ENCODE data around the gene CDRT15L2.
"Not testable (repeated sequence)": the region's sequence is repeated elsewhere in the genome, so short reads cannot be mapped to it uniquely, and the experiment has no call there.

Gene CDRT15L2

GRCh38 chr17:20559018-20559417 is 20.5 kb upstream of the CDRT15L2 start:
- H3F3A ChIP-seq (ENCODE audit: low read depth); H3K4me1 ChIP-seq (ENCODE audit: insufficient read depth, low read length, poor library complexity, severe bottlenecking); H3K9ac ChIP-seq (ENCODE audit: low read depth, low read length, poor library complexity, severe bottlenecking); H4K20me1 ChIP-seq (ENCODE audit: insufficient read depth, low read length, poor library complexity, severe bottlenecking); H3K36me3 ChIP-seq (ENCODE audit: insufficient read depth, low read length); H3K9me2 ChIP-seq (replicated peaks; ENCODE audit: low read depth, low read length); H3K4me3 ChIP-seq (ENCODE audit: low read length, poor library complexity, severe bottlenecking); H3K27me3 ChIP-seq (ENCODE audit: insufficient read depth, low read length, poor library complexity, severe bottlenecking); H2AFZ ChIP-seq (ENCODE audit: low read length); H3K9me3 ChIP-seq (ENCODE audit: insufficient read depth, low read depth, low read length); H3K79me2 ChIP-seq (ENCODE audit: insufficient read depth, low read length); H3K4me2 ChIP-seq (ENCODE audit: low read depth, low read length, poor library complexity, severe bottlenecking): not testable (repeated sequence)

DNA sequence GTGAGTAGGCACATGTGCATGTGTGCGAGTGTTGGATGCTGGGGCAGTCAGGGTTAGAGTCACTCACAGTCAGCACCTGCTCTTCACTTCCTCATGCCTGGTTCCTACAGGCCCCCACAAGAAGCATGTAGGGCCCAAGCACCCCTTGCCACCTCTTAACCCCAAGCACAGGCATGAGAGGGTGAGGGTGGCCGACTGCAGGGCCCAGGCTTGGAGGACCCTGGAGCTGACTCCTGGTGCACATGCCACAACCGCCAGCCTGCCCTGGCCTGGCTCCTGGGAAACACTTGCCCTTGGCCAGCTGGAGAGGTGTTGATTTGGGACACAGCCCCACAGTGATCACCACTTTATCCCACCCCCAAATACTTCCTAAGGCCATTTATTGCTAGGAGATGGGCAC is 16.9 kb upstream of the CDRT15L2 start:
- TF ChIP-seq, protein P1, sequence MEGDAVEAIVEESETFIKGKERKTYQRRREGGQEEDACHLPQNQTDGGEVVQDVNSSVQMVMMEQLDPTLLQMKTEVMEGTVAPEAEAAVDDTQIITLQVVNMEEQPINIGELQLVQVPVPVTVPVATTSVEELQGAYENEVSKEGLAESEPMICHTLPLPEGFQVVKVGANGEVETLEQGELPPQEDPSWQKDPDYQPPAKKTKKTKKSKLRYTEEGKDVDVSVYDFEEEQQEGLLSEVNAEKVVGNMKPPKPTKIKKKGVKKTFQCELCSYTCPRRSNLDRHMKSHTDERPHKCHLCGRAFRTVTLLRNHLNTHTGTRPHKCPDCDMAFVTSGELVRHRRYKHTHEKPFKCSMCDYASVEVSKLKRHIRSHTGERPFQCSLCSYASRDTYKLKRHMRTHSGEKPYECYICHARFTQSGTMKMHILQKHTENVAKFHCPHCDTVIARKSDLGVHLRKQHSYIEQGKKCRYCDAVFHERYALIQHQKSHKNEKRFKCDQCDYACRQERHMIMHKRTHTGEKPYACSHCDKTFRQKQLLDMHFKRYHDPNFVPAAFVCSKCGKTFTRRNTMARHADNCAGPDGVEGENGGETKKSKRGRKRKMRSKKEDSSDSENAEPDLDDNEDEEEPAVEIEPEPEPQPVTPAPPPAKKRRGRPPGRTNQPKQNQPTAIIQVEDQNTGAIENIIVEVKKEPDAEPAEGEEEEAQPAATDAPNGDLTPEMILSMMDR (conservative IDR thresholded peaks at IDR 0.05; ENCODE audit: low read length), result no peak
- TF ChIP-seq EZH2phosphoT487 (IDR thresholded peaks at IDR 0.05; ENCODE audit: borderline replicate concordance), result no peak
- Histone ChIP-seq H3K9ac (ENCODE audit: low read depth, low read length, poor library complexity, severe bottlenecking) (no peak overlapping the region), H2AFZ (ENCODE audit: low read length) (no peak overlapping the region), H3K36me3 (ENCODE audit: insufficient read depth, low read length) (no peaks in the 10 kb centered on the region), H4K20me1 (ENCODE audit: insufficient read depth, low read length, poor library complexity, severe bottlenecking) (no peaks in the 10 kb centered on the region), H3K27me3 (ENCODE audit: insufficient read depth, low read length, poor library complexity, severe bottlenecking) (no peaks in the 10 kb centered on the region), H3K4me2 (ENCODE audit: low read depth, low read length, poor library complexity, severe bottlenecking) (no peak overlapping the region), H3K9me3 (ENCODE audit: insufficient read depth, low read depth, low read length) (no peaks in the 10 kb centered on the region), H3F3A (ENCODE audit: low read depth) (no peaks in the 10 kb centered on the region), H3K4me3 (ENCODE audit: low read length, poor library complexity, severe bottlenecking) (no peak overlapping the region), H3K4me1 (ENCODE audit: insufficient read depth, low read length, poor library complexity, severe bottlenecking) (no peaks in the 10 kb centered on the region), H3K79me2 (ENCODE audit: insufficient read depth, low read length) (no peaks in the 10 kb centered on the region), H3K9me2 (replicated peaks; ENCODE audit: low read depth, low read length) (no peaks in the 10 kb centered on the region)

- not testable (repeated sequence) for H3K4me3 ChIP-seq (ENCODE audit: low read length, poor library complexity, severe bottlenecking); H3F3A ChIP-seq (ENCODE audit: low read depth); H3K36me3 ChIP-seq (ENCODE audit: insufficient read depth, low read length); H3K9me2 ChIP-seq (replicated peaks; ENCODE audit: low read depth, low read length); H3K9ac ChIP-seq (ENCODE audit: low read depth, low read length, poor library complexity, severe bottlenecking); H3K79me2 ChIP-seq (ENCODE audit: insufficient read depth, low read length); H4K20me1 ChIP-seq (ENCODE audit: insufficient read depth, low read length, poor library complexity, severe bottlenecking); H3K4me1 ChIP-seq (ENCODE audit: insufficient read depth, low read length, poor library complexity, severe bottlenecking); H3K9me3 ChIP-seq (ENCODE audit: insufficient read depth, low read depth, low read length); H3K4me2 ChIP-seq (ENCODE audit: low read depth, low read length, poor library complexity, severe bottlenecking); H2AFZ ChIP-seq (ENCODE audit: low read length); H3K27me3 ChIP-seq (ENCODE audit: insufficient read depth, low read length, poor library complexity, severe bottlenecking)
Observed at GRCh38 chr17:20565245-20565644, 14.3 kb upstream of the CDRT15L2 start.

GRCh38 chr17:20565711-20566110 is 13.8 kb upstream of the CDRT15L2 start:
- Histone ChIP-seq H3K27me3 (ENCODE audit: insufficient read depth, low read length, poor library complexity, severe bottlenecking) (no peaks in the 10 kb centered on the region), H3K4me1 (ENCODE audit: insufficient read depth, low read length, poor library complexity, severe bottlenecking) (no peaks in the 10 kb centered on the region), H3K36me3 (ENCODE audit: insufficient read depth, low read length) (no peaks in the 10 kb centered on the region), H2AFZ (ENCODE audit: low read length) (no peak overlapping the region), H4K20me1 (ENCODE audit: insufficient read depth, low read length, poor library complexity, severe bottlenecking) (no peaks in the 10 kb centered on the region), H3K9me3 (ENCODE audit: insufficient read depth, low read depth, low read length) (no peaks in the 10 kb centered on the region), H3K79me2 (ENCODE audit: insufficient read depth, low read length) (no peaks in the 10 kb centered on the region), H3K4me2 (ENCODE audit: low read depth, low read length, poor library complexity, severe bottlenecking) (no peak overlapping the region), H3K9me2 (replicated peaks; ENCODE audit: low read depth, low read length) (no peaks in the 10 kb centered on the region), H3K9ac (ENCODE audit: low read depth, low read length, poor library complexity, severe bottlenecking) (no peak overlapping the region), H3F3A (ENCODE audit: low read depth) (no peaks in the 10 kb centered on the region), H3K4me3 (ENCODE audit: low read length, poor library complexity, severe bottlenecking) (no peak overlapping the region)
- TF ChIP-seq, protein P1 (conservative IDR thresholded peaks at IDR 0.05; ENCODE audit: low read length), result no peak
- no peak for TF ChIP-seq EZH2phosphoT487 (IDR thresholded peaks at IDR 0.05; ENCODE audit: borderline replicate concordance)

DNA sequence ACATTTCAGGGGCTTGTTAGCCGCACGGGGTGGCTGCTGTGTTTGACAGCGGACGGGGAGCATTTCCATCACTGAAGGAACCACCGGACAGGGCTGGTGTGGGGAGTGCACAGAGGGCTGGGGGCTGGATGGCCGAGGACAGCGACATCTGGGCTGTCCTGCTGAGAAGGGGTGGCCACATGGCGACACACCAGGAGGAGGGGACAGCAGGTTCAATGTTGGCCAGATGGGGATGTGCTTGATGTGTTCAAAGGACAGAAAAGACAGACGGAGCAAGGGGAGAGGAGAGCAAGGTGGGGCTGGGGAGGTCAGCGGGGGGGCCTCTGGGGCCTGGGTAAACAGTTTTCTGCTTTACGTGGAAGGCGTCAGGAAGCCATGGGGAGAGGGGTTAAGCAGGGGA is 12.8 kb upstream of the CDRT15L2 start:
- H3K4me2 ChIP-seq (ENCODE audit: low read depth, low read length, poor library complexity, severe bottlenecking); H4K20me1 ChIP-seq (ENCODE audit: insufficient read depth, low read length, poor library complexity, severe bottlenecking); H3K4me1 ChIP-seq (ENCODE audit: insufficient read depth, low read length, poor library complexity, severe bottlenecking); H3K79me2 ChIP-seq (ENCODE audit: insufficient read depth, low read length); H3K9ac ChIP-seq (ENCODE audit: low read depth, low read length, poor library complexity, severe bottlenecking); H3K36me3 ChIP-seq (ENCODE audit: insufficient read depth, low read length); H3K27me3 ChIP-seq (ENCODE audit: insufficient read depth, low read length, poor library complexity, severe bottlenecking); H3K9me2 ChIP-seq (replicated peaks; ENCODE audit: low read depth, low read length); H3K9me3 ChIP-seq (ENCODE audit: insufficient read depth, low read depth, low read length); H3F3A ChIP-seq (ENCODE audit: low read depth); H3K4me3 ChIP-seq (ENCODE audit: low read length, poor library complexity, severe bottlenecking); H2AFZ ChIP-seq (ENCODE audit: low read length): not testable (repeated sequence)

GRCh38 chr17:20567421-20567820 is 12.1 kb upstream of the CDRT15L2 start:
- H3K79me2 ChIP-seq (ENCODE audit: insufficient read depth, low read length); H3K27me3 ChIP-seq (ENCODE audit: insufficient read depth, low read length, poor library complexity, severe bottlenecking); H4K20me1 ChIP-seq (ENCODE audit: insufficient read depth, low read length, poor library complexity, severe bottlenecking); H3K9me3 ChIP-seq (ENCODE audit: insufficient read depth, low read depth, low read length); H3K36me3 ChIP-seq (ENCODE audit: insufficient read depth, low read length); H3K4me1 ChIP-seq (ENCODE audit: insufficient read depth, low read length, poor library complexity, severe bottlenecking); H3K9ac ChIP-seq (ENCODE audit: low read depth, low read length, poor library complexity, severe bottlenecking); H3K4me3 ChIP-seq (ENCODE audit: low read length, poor library complexity, severe bottlenecking); H3F3A ChIP-seq (ENCODE audit: low read depth); H3K9me2 ChIP-seq (replicated peaks; ENCODE audit: low read depth, low read length); H2AFZ ChIP-seq (ENCODE audit: low read length); H3K4me2 ChIP-seq (ENCODE audit: low read depth, low read length, poor library complexity, severe bottlenecking): not testable (repeated sequence)

Measured in Loucy (cell line).